Measurements from ENCODE around the gene GAST. TPM values are rescaled to one million over a fixed set of nuclear protein-coding genes. Genes with fewer than 3 reads are reported as not detected.

GAST gene
- total RNA-seq, 1 experiment from 2014 or later, result not detected

- Mint-ChIP-seq H3K4me1 (ENCODE audit: insufficient read depth, unreplicated experiment) (no peaks in the 10 kb centered on the region), H3K27ac (ENCODE audit: low read depth, unreplicated experiment) (no peak overlapping the region), H3K36me3 (ENCODE audit: insufficient read depth, unreplicated experiment) (no peaks in the 10 kb centered on the region), H3K27me3 (ENCODE audit: insufficient read depth, unreplicated experiment) (no peaks in the 10 kb centered on the region), H3K9me3 (ENCODE audit: unreplicated experiment) (no peaks in the 10 kb centered on the region), H3K4me3 (ENCODE audit: unreplicated experiment) (no peak overlapping the region)
- ChIA-PET CTCF (interaction anchor here (0.6 to 1.4 kb wide), 2 partner anchors 14 to 371 kb away, joined by 3 to 8 read pairs; partner anchors contain the start of gene EIF1), POLR2A (interaction anchor here (0.6 to 1.0 kb wide), 3 partner anchors 11 to 624 kb away, joined by 4 to 5 read pairs (median 5); no protein-coding TSS in a partner anchor)
- intact Hi-C loops (cut with micrococcal nuclease), result no loop called here
- DNase-seq (ENCODE audit: unreplicated experiment), result no peak
- TF ChIP-seq CTCF (IDR thresholded peaks at IDR 0.05; ENCODE audit: unreplicated experiment), result no peak
- no TSS peak for BruUV-seq (replicated peaks)
Measured at GRCh38 chr17:41702712-41703111, 9.4 kb upstream of the GAST start.

- no peaks in the 10 kb centered on the region for H3K27me3 Mint-ChIP-seq (ENCODE audit: insufficient read depth, unreplicated experiment)
- BruUV-seq (replicated peaks), result no TSS peak
- no peaks in the 10 kb centered on the region for H3K9me3 Mint-ChIP-seq (ENCODE audit: unreplicated experiment)
- no peaks in the 10 kb centered on the region for H3K36me3 Mint-ChIP-seq (ENCODE audit: insufficient read depth, unreplicated experiment)
- H3K4me3 Mint-ChIP-seq (ENCODE audit: unreplicated experiment), result no peak overlapping the region
- no peak for TF ChIP-seq CTCF (IDR thresholded peaks at IDR 0.05; ENCODE audit: unreplicated experiment)
- intact Hi-C loops (cut with micrococcal nuclease), result no loop called here
- no peak for DNase-seq (ENCODE audit: unreplicated experiment)
- no peaks in the 10 kb centered on the region for H3K4me1 Mint-ChIP-seq (ENCODE audit: insufficient read depth, unreplicated experiment)
- ChIA-PET POLR2A (interaction anchor here (0.6 to 1.3 kb wide), 3 partner anchors 12 to 216 kb away, joined by 4 to 6 read pairs (median 4); partner anchors contain the start of gene EIF1), CTCF (interaction anchor here (0.7 to 2.5 kb wide), 2 partner anchors 10 to 105 kb away, joined by 3 to 11 read pairs; no protein-coding TSS in a partner anchor)
- no peak overlapping the region for H3K27ac Mint-ChIP-seq (ENCODE audit: low read depth, unreplicated experiment)
Measured at GRCh38 chr17:41705271-41705991, 6.7 kb upstream of the GAST start.

DNA sequence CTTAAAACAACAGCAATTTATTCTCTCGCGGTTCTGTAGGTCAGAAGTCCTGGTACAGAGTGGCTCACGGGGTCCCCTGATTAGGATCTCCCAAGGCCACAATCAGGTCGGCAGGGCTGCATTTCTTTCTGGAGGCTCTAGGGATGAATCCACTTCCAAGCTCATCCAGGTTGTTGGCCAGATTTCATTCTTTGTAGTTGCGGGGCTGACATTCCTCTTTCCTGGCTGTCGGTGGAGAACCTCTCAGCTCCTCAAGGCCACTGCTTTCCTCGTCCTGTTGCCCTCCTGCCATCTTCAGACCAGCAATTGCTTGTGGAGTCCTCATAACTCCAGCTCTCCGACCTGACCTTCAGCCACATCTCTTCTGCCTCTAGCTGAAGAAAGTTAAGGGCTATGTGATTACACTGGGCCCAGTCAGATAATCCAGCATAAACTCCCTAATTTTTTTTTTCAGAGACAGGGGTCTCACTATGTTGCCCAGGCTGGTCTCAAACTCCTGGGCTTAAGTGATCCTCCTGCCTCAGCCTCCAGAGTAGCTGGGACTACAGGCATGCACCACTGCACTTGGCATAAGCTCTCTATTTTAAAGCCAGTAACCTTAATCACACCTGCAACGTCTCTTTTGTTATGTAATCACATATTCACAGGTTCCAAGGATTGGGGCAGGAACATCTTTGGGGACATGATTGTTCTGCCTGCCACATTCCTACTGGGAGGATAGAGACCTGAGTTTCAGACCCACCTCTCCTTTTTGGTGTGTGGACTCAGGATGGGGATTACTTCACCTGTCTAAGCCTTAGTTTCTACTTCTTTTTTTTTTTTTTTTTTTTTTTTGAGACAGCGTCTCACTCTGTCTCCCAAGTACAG, 4.1 kb upstream of the GAST start:
- H3K4me1 Mint-ChIP-seq (ENCODE audit: insufficient read depth, unreplicated experiment), result no peaks in the 10 kb centered on the region
- DNase-seq (ENCODE audit: unreplicated experiment), result no peak
- POLR2A ChIA-PET, result interaction anchor here (0.6 to 2.0 kb wide), 7 partner anchors 9 to 210 kb away, joined by 3 to 9 read pairs (median 4); partner anchors contain the start of gene EIF1
- H3K4me3 Mint-ChIP-seq (ENCODE audit: unreplicated experiment), result no peak overlapping the region
- CTCF ChIA-PET, result interaction anchor here (0.6 to 2.5 kb wide), 4 partner anchors 12 to 20 kb away, joined by 3 to 18 read pairs (median 4); no protein-coding TSS in a partner anchor
- H3K36me3 Mint-ChIP-seq (ENCODE audit: insufficient read depth, unreplicated experiment), result no peaks in the 10 kb centered on the region
- no TSS peak for BruUV-seq (replicated peaks)
- TF ChIP-seq CTCF (IDR thresholded peaks at IDR 0.05; ENCODE audit: unreplicated experiment), result no peak
- no peak overlapping the region for H3K27ac Mint-ChIP-seq (ENCODE audit: low read depth, unreplicated experiment)
- H3K27me3 Mint-ChIP-seq (ENCODE audit: insufficient read depth, unreplicated experiment), result no peaks in the 10 kb centered on the region
- intact Hi-C loops (cut with micrococcal nuclease), result no loop called here
- no peaks in the 10 kb centered on the region for H3K9me3 Mint-ChIP-seq (ENCODE audit: unreplicated experiment)

Data from MCF 10A (cell line).